ENCODE data around the gene ATP6V1C2.
"Not testable (repeated sequence)": the region's sequence is repeated elsewhere in the genome, so short reads cannot be mapped to it uniquely, and the experiment has no call there.

The ATP6V1C2 gene

GRCh38 chr2:10779776-10780490 lies 58.5 kb downstream of the ATP6V1C2 start:
- TF ChIP-seq ZNF384 (IDR thresholded peaks at IDR 0.05) (no peak), PKNOX1 (IDR thresholded peaks at IDR 0.05) (no peak), NFRKB (IDR thresholded peaks at IDR 0.05) (no peak), FOXM1 (IDR thresholded peaks at IDR 0.05; ENCODE audit: borderline replicate concordance) (no peak), BHLHE40 (IDR thresholded peaks at IDR 0.05; ENCODE audit: borderline replicate concordance) (no peak), SUZ12 (IDR thresholded peaks at IDR 0.05) (no peak)
- CTCF ChIA-PET: no interaction called here
- POLR2A ChIA-PET: no interaction called here
- DNase-seq (ENCODE audit: extremely low spot score): no peak

- CTCF ChIA-PET: no interaction called here
- TF ChIP-seq SUZ12 (IDR thresholded peaks at IDR 0.05) (no peak), ZNF384 (IDR thresholded peaks at IDR 0.05) (no peak), FOXA1 (IDR thresholded peaks at IDR 0.05) (no peak), NFRKB (IDR thresholded peaks at IDR 0.05) (no peak), L3MBTL2 (conservative IDR thresholded peaks at IDR 0.05) (no peak), CTBP1 (IDR thresholded peaks at IDR 0.05; ENCODE audit: borderline replicate concordance) (no peak), TARDBP (IDR thresholded peaks at IDR 0.05) (no peak), BHLHE40 (IDR thresholded peaks at IDR 0.05; ENCODE audit: borderline replicate concordance) (no peak), LEF1 (IDR thresholded peaks at IDR 0.05; ENCODE audit: borderline replicate concordance) (no peak), ELF4 (IDR thresholded peaks at IDR 0.05) (no peak), HDGF (IDR thresholded peaks at IDR 0.05; ENCODE audit: borderline replicate concordance) (no peak), FOXM1 (IDR thresholded peaks at IDR 0.05; ENCODE audit: borderline replicate concordance) (no peak), PKNOX1 (IDR thresholded peaks at IDR 0.05) (no peak), FOXK2 (IDR thresholded peaks at IDR 0.05) (no peak)
- POLR2A ChIA-PET: no interaction called here
- DNase-seq (ENCODE audit: extremely low spot score): no peak
Measured at GRCh38 chr2:10780491-10780820, 59.0 kb downstream of the ATP6V1C2 start.

- DNase-seq (ENCODE audit: extremely low spot score); CTCF ChIA-PET; POLR2A ChIA-PET: not testable (repeated sequence)
Measured at GRCh38 chr2:10780821-10781220, 59.4 kb downstream of the ATP6V1C2 start.

- CTCF ChIA-PET: no interaction called here
- TF ChIP-seq BHLHE40 (IDR thresholded peaks at IDR 0.05; ENCODE audit: borderline replicate concordance): no peak
- no peak for TF ChIP-seq CTBP1 (IDR thresholded peaks at IDR 0.05; ENCODE audit: borderline replicate concordance)
- TF ChIP-seq NFRKB (IDR thresholded peaks at IDR 0.05): no peak
- TF ChIP-seq SP1 (IDR thresholded peaks at IDR 0.05): no peak
- no peak for TF ChIP-seq PKNOX1 (IDR thresholded peaks at IDR 0.05)
- no peak for TF ChIP-seq ZNF384 (IDR thresholded peaks at IDR 0.05)
- no peak for TF ChIP-seq SUZ12 (IDR thresholded peaks at IDR 0.05)
- TF ChIP-seq L3MBTL2 (conservative IDR thresholded peaks at IDR 0.05): no peak
- POLR2A ChIA-PET: interaction anchor here (0.5 kb wide), 1 partner anchor 30 kb away, joined by 3 read pairs; no protein-coding TSS in a partner anchor
- no peak for DNase-seq (ENCODE audit: extremely low spot score)
Measured at GRCh38 chr2:10781746-10782145, 60.3 kb downstream of the ATP6V1C2 start.

GRCh38 chr2:10783421-10783820 lies 62.0 kb downstream of the ATP6V1C2 start:
- POLR2A ChIA-PET: no interaction called here
- CTCF ChIA-PET: no interaction called here
- DNase-seq (ENCODE audit: extremely low spot score): no peak
- TF ChIP-seq ZNF384 (IDR thresholded peaks at IDR 0.05) (no peak), SUZ12 (IDR thresholded peaks at IDR 0.05) (no peak), ARNT (IDR thresholded peaks at IDR 0.05) (no peak), PKNOX1 (IDR thresholded peaks at IDR 0.05) (no peak), TARDBP (IDR thresholded peaks at IDR 0.05) (no peak), L3MBTL2 (conservative IDR thresholded peaks at IDR 0.05) (no peak), FOXK2 (IDR thresholded peaks at IDR 0.05) (no peak), ELF4 (IDR thresholded peaks at IDR 0.05) (no peak), FOXM1 (IDR thresholded peaks at IDR 0.05; ENCODE audit: borderline replicate concordance) (no peak), NFRKB (IDR thresholded peaks at IDR 0.05) (no peak), LEF1 (IDR thresholded peaks at IDR 0.05; ENCODE audit: borderline replicate concordance) (no peak), CTBP1 (IDR thresholded peaks at IDR 0.05; ENCODE audit: borderline replicate concordance) (no peak), HDGF (IDR thresholded peaks at IDR 0.05; ENCODE audit: borderline replicate concordance) (no peak), FOXA1 (IDR thresholded peaks at IDR 0.05) (no peak), BHLHE40 (IDR thresholded peaks at IDR 0.05; ENCODE audit: borderline replicate concordance) (no peak)

GRCh38 chr2:10784719-10785118 lies 63.3 kb downstream of the ATP6V1C2 start:
- POLR2A ChIA-PET: no interaction called here
- no peak for DNase-seq (ENCODE audit: extremely low spot score)
- TF ChIP-seq FOXM1 (IDR thresholded peaks at IDR 0.05; ENCODE audit: borderline replicate concordance) (no peak), PKNOX1 (IDR thresholded peaks at IDR 0.05) (no peak), ELF4 (IDR thresholded peaks at IDR 0.05) (no peak), FOXK2 (IDR thresholded peaks at IDR 0.05) (no peak), NFRKB (IDR thresholded peaks at IDR 0.05) (no peak), SP1 (IDR thresholded peaks at IDR 0.05) (no peak), CTBP1 (IDR thresholded peaks at IDR 0.05; ENCODE audit: borderline replicate concordance) (no peak), L3MBTL2 (conservative IDR thresholded peaks at IDR 0.05) (no peak), FOXA1 (IDR thresholded peaks at IDR 0.05) (no peak), ZNF384 (IDR thresholded peaks at IDR 0.05) (no peak), TARDBP (IDR thresholded peaks at IDR 0.05) (no peak), HDGF (IDR thresholded peaks at IDR 0.05; ENCODE audit: borderline replicate concordance) (no peak), LEF1 (IDR thresholded peaks at IDR 0.05; ENCODE audit: borderline replicate concordance) (no peak), SUZ12 (IDR thresholded peaks at IDR 0.05) (no peak), ARNT (IDR thresholded peaks at IDR 0.05) (no peak)
- CTCF ChIA-PET: interaction anchor here (2.1 kb wide), 1 partner anchor 48 kb away, joined by 9 read pairs; no protein-coding TSS in a partner anchor
